K562 (cell line): ENCODE measurements around the gene IFRD1. TPM values are rescaled to one million over a fixed set of nuclear protein-coding genes. Genes with fewer than 3 reads are reported as not detected.

Experiments
- ARID4B ChIP-seq: sonication (generic); formaldehyde crosslinking; IDR thresholded peaks from 2 replicates; pipeline ENCODE4 v1.8.0; 2022; ENCODE audit warnings: mild to moderate bottlenecking, missing genetic modification reagents
- CTCF ChIP-seq, 3 experiments: IDR thresholded peaks in 2 of 3; conservative IDR thresholded peaks in 1 of 3; 2 replicates each; pipeline ENCODE4 v1.5.1; 2011 to 2012; ENCODE audit warnings: low read length in 3 of 3, mild to moderate bottlenecking in 3 of 3, control low read depth in 2 of 3, improper control_type of control experiment in 1 of 3, inconsistent platforms in 1 of 3, low read depth in 1 of 3, mixed read lengths in 1 of 3, moderate library complexity in 1 of 3; ENCODE audit not compliant: insufficient read depth in 2 of 3
- E2F5 ChIP-seq: sonication (generic); formaldehyde crosslinking; IDR thresholded peaks from 2 replicates; pipeline ENCODE4 v1.8.0; 2022; ENCODE audit warnings: mild to moderate bottlenecking, missing genetic modification reagents
- GATA2 ChIP-seq: sonication (generic); formaldehyde crosslinking; IDR thresholded peaks from 2 replicates; pipeline ENCODE4 v1.4.0; 2020; ENCODE audit warnings: mild to moderate bottlenecking, missing genetic modification reagents
- HLTF ChIP-seq: fragments of 450-650 bp; IDR thresholded peaks from 2 replicates; pipeline ENCODE4 v1.6.1; 2016
- HNRNPL ChIP-seq: fragments of 200-400 bp; formaldehyde crosslinking; IDR thresholded peaks from 2 replicates; pipeline ENCODE4 v1.6.1; 2017; ENCODE audit warnings: low read depth, mild to moderate bottlenecking, low read length
- ILK ChIP-seq: fragments of 450-650 bp; IDR thresholded peaks from 2 replicates; pipeline ENCODE4 v1.6.1; 2016; ENCODE audit warnings: missing genetic modification characterization, low read depth, mild to moderate bottlenecking, missing compliant biosample characterization, moderate library complexity, borderline replicate concordance
- NFIX ChIP-seq: fragments of 250-450 bp; sonication (Bioruptor Pico); IDR thresholded peaks from 2 replicates; pipeline ENCODE4 v1.4.0; 2020; ENCODE audit warnings: low read depth, mild to moderate bottlenecking, moderate library complexity
- POLR2A ChIP-seq: fragments of 450-650 bp; conservative IDR thresholded peaks from 2 replicates; pipeline ENCODE4 v1.6.1; 2016
- RBFOX2 ChIP-seq: fragments of 200-400 bp; formaldehyde crosslinking; IDR thresholded peaks from 2 replicates; pipeline ENCODE4 v1.6.1; 2017; ENCODE audit warnings: low read depth, mild to moderate bottlenecking, low read length, moderate library complexity
- RBM25 ChIP-seq: fragments of 200-400 bp; formaldehyde crosslinking; IDR thresholded peaks from 2 replicates; pipeline ENCODE4 v1.6.1; 2018; ENCODE audit warnings: low read length, low read depth, moderate library complexity; ENCODE audit not compliant: severe bottlenecking
- SIRT6 ChIP-seq: IDR thresholded peaks from one replicate; pipeline ENCODE4 v1.6.1; 2012; ENCODE audit warnings: low read depth, mild to moderate bottlenecking, control low read depth, inconsistent platforms, low read length, moderate library complexity
- TCF3 ChIP-seq: sonication (generic); formaldehyde crosslinking; IDR thresholded peaks from 2 replicates; pipeline ENCODE4 v1.4.0; 2020; ENCODE audit warnings: mild to moderate bottlenecking, missing genetic modification reagents
- TFE3 ChIP-seq: fragments of 450-650 bp; formaldehyde crosslinking; IDR thresholded peaks from 2 replicates; pipeline ENCODE4 v1.4.0; 2020; ENCODE audit warnings: mild to moderate bottlenecking, mixed read lengths
- U2AF2 ChIP-seq: fragments of 200-400 bp; formaldehyde crosslinking; optimal IDR thresholded peaks from 2 replicates; pipeline ENCODE3; 2017; ENCODE audit warnings: low read depth, mild to moderate bottlenecking, low read length
- ZNF24 ChIP-seq: fragments of 450-650 bp; IDR thresholded peaks from 2 replicates; pipeline ENCODE4 v1.6.1; 2016
- ZNF324 ChIP-seq: fragments of 250-450 bp; sonication (Bioruptor Pico); IDR thresholded peaks from 2 replicates; pipeline ENCODE4 v1.4.0; 2020; ENCODE audit warnings: mild to moderate bottlenecking
- ZNF717 ChIP-seq: fragments of 250-450 bp; sonication (Bioruptor Pico); IDR thresholded peaks from 2 replicates; pipeline ENCODE4 v1.5.0; 2021
- ZNF778 ChIP-seq: fragments of 450-650 bp; formaldehyde crosslinking; IDR thresholded peaks from 2 replicates; pipeline ENCODE4 v1.4.0; 2020; ENCODE audit warnings: mild to moderate bottlenecking, moderate library complexity
- ZNF79 ChIP-seq: fragments of 250-450 bp; sonication (Bioruptor Pico); IDR thresholded peaks from 2 replicates; pipeline ENCODE4 v1.4.0; 2020; ENCODE audit warnings: low read depth, mild to moderate bottlenecking, moderate library complexity
- polyA plus RNA-seq, 8 experiments: library from polyadenylated mRNA; depleted of rRNA in 4 of 8; stranded (reverse) in 5 of 8; unstranded in 3 of 8; fragments of >200 nt; fragmentation: Nextera tagmentation in 2 of 8; fragmentation: Illumina TruSeq in 1 of 8; extraction: Ambion mirVana in 2 of 8; extraction: Trizol in 1 of 8; gene quantifications; 2 replicates each; pipeline versions ENCODE4 v1.2.1 to v1.2.3, GENCODE V29; 2011 to 2014; ENCODE audit warnings: inconsistent platforms in 1 of 8, missing spikeins in 1 of 8
- total RNA-seq, 7 experiments: library from RNA; depleted of rRNA in 6 of 7; stranded (reverse); fragments of >200 nt in 6 of 7; fragmentation: Illumina TruSeq in 2 of 7; extraction: Trizol in 2 of 7; gene quantifications; 2 replicates each; pipeline versions ENCODE4 v1.2.1 to v1.2.3, GENCODE V29; 2011 to 2021; ENCODE audit warnings: low replicate concordance in 1 of 7

The IFRD1 gene
- total and polyA plus RNA-seq, 9 of the 15 experiments (the other 6 are each of a cell fraction or from before 2014, with no cell fraction given), result 27.6 to 81.8 (median 68.1) TPM

- TF ChIP-seq TFE3 (CRISPR knock-in tag) (no peak), GATA2 (CRISPR knock-in tag) (peak; percentile 77), RBFOX2 (peak; percentile 96), E2F5 (CRISPR knock-in tag) (peak; percentile 22), ZNF324 (CRISPR knock-in tag) (peak; percentile 51; the same call in 1 of the 2 replicates), ZNF79 (no peak), POLR2A (no peak), ZNF24 (peak; percentile 32; the same call in 1 of the 2 replicates), HNRNPL (0 out of 2 replicates have a peak, but pooled peaks have one; percentile 0), ILK (tag) (no peak), ZNF778 (no peak), SIRT6 (no peak), ZNF717 (no peak), ARID4B (CRISPR knock-in tag) (peak; percentile 85), NFIX (CRISPR knock-in tag) (no peak), TCF3 (no peak), HLTF (peak; percentile 89), U2AF2 (no peak), CTCF (IDR thresholded peaks at IDR 0.05 in 2 of 3, conservative IDR thresholded peaks at IDR 0.05 in 1 of 3; ENCODE audit: insufficient read depth in 2 of 3, low read depth in 1 of 3, low read length in 3 of 3) (no peak), RBM25 (peak; percentile 27)
Measured at GRCh38 chr7:112450807-112451761, 824 bp downstream of the IFRD1 start (continued).
